ENCODE measurements around the gene TBC1D22A. TPM values are rescaled to one million over a fixed set of nuclear protein-coding genes. Genes with fewer than 3 reads are reported as not detected.

Gene TBC1D22A
- total RNA-seq, 3 donors from 2014 or later = 19.0 to 23.6 (median 23.6) TPM

- Histone ChIP-seq H3K27me3 (no peaks in the 10 kb centered on the region), H3K9me3 (peaks cover 0 to 14% of the 10 kb centered on the region in 2 donors), H3K4me3 (no peak overlapping the region), H3K27ac (no peak overlapping the region), H3K4me1 (no peaks in the 10 kb centered on the region), H3K36me3 (no peaks in the 10 kb centered on the region)
- TF ChIP-seq POLR2A (IDR thresholded peaks at IDR 0.05) (no peak), CTCF (IDR thresholded peaks at IDR 0.05) (no peak), POLR2AphosphoS5 (IDR thresholded peaks at IDR 0.05) (no peak)
- DNase-seq (ENCODE audit: low spot score in 2 of 2) = no peak
- intact Hi-C loops (cut with DNase I; ENCODE audit: low total_unique reads) = no loop called here
Measured at GRCh38 chr22:46871826-46872225, 109.4 kb downstream of the TBC1D22A start.

GRCh38 chr22:46875089-46875488, 112.6 kb downstream of the TBC1D22A start:
- peaks cover 0 to 14% of the 10 kb centered on the region in 2 donors for H3K9me3 ChIP-seq
- intact Hi-C loops (cut with DNase I; ENCODE audit: low total_unique reads) = no loop called here
- no peak overlapping the region for H3K27ac ChIP-seq
- TF ChIP-seq CTCF (IDR thresholded peaks at IDR 0.05) (no peak), POLR2A (IDR thresholded peaks at IDR 0.05) (no peak), POLR2AphosphoS5 (IDR thresholded peaks at IDR 0.05) (no peak)
- no peaks in the 10 kb centered on the region for H3K4me1 ChIP-seq
- H3K4me3 ChIP-seq = no peak overlapping the region
- no peaks in the 10 kb centered on the region for H3K36me3 ChIP-seq
- DNase-seq (ENCODE audit: low spot score in 2 of 2) = no peak
- no peaks in the 10 kb centered on the region for H3K27me3 ChIP-seq

- DNase-seq (ENCODE audit: low spot score in 2 of 2) = no peak
- intact Hi-C loops (cut with DNase I; ENCODE audit: low total_unique reads) = no loop called here
- peaks cover 0 to 7% of the 10 kb centered on the region in 2 donors for H3K9me3 ChIP-seq
- TF ChIP-seq CTCF (IDR thresholded peaks at IDR 0.05) = no peak
- no peak for TF ChIP-seq POLR2A (IDR thresholded peaks at IDR 0.05)
- no peak for TF ChIP-seq POLR2AphosphoS5 (IDR thresholded peaks at IDR 0.05)
- no peak overlapping the region for H3K4me3 ChIP-seq
- no peaks in the 10 kb centered on the region for H3K36me3 ChIP-seq
- no peaks in the 10 kb centered on the region for H3K27me3 ChIP-seq
- no peak overlapping the region for H3K27ac ChIP-seq
- no peaks in the 10 kb centered on the region for H3K4me1 ChIP-seq
Measured at GRCh38 chr22:46876357-46876934, 114.0 kb downstream of the TBC1D22A start.

- H3K4me3 ChIP-seq = no peak overlapping the region
- intact Hi-C loops (cut with DNase I; ENCODE audit: low total_unique reads) = no loop called here
- H3K4me1 ChIP-seq = no peaks in the 10 kb centered on the region
- no peak for DNase-seq (ENCODE audit: low spot score in 2 of 2)
- no peak overlapping the region for H3K27ac ChIP-seq
- no peaks in the 10 kb centered on the region for H3K36me3 ChIP-seq
- TF ChIP-seq POLR2AphosphoS5 (IDR thresholded peaks at IDR 0.05) (no peak), POLR2A (IDR thresholded peaks at IDR 0.05) (no peak), CTCF (IDR thresholded peaks at IDR 0.05) (no peak)
- no peaks in the 10 kb centered on the region for H3K9me3 ChIP-seq
- H3K27me3 ChIP-seq = no peaks in the 10 kb centered on the region
Measured at GRCh38 chr22:46878191-46878948, 115.9 kb downstream of the TBC1D22A start.

GRCh38 chr22:46879083-46879482, 116.6 kb downstream of the TBC1D22A start:
- no peak for DNase-seq (ENCODE audit: low spot score in 2 of 2)
- no peak overlapping the region for H3K27ac ChIP-seq

More at GRCh38 chr22:46879083-46879482, 116.6 kb downstream of the TBC1D22A start:
- H3K27me3 ChIP-seq = no peaks in the 10 kb centered on the region
- H3K9me3 ChIP-seq = no peaks in the 10 kb centered on the region
- no peak for TF ChIP-seq POLR2A (IDR thresholded peaks at IDR 0.05)
- TF ChIP-seq POLR2AphosphoS5 (IDR thresholded peaks at IDR 0.05) = no peak
- no peak for TF ChIP-seq CTCF (IDR thresholded peaks at IDR 0.05)
- no peaks in the 10 kb centered on the region for H3K36me3 ChIP-seq
- no peaks in the 10 kb centered on the region for H3K4me1 ChIP-seq
- intact Hi-C loops (cut with DNase I; ENCODE audit: low total_unique reads) = no loop called here
- H3K4me3 ChIP-seq = no peak overlapping the region
